HepG2 (cell line): ENCODE measurements around the gene ZBP1. TPM values are rescaled to one million over a fixed set of nuclear protein-coding genes. Genes with fewer than 3 reads are reported as not detected.

Source experiments
- DPF2 ChIP-seq: sonication (generic); formaldehyde crosslinking; IDR thresholded peaks from 2 replicates; pipeline ENCODE4 v1.4.0; 2020; ENCODE audit warnings: mild to moderate bottlenecking, low read depth, missing genetic modification reagents, borderline replicate concordance
- ETV6 ChIP-seq: sonication (generic); formaldehyde crosslinking; conservative IDR thresholded peaks from 2 replicates; pipeline ENCODE4 v1.4.0; 2020; ENCODE audit warnings: missing genetic modification reagents
- EZH2 ChIP-seq: conservative IDR thresholded peaks from 2 replicates; pipeline ENCODE4 v1.6.1; 2012; ENCODE audit warnings: mild to moderate bottlenecking, low read depth, low read length, moderate library complexity
- FOXO4 ChIP-seq: sonication (generic); formaldehyde crosslinking; conservative IDR thresholded peaks from 2 replicates; pipeline ENCODE4 v1.8.1; 2023; ENCODE audit warnings: missing genetic modification reagents
- KLF16 ChIP-seq, 2 experiments: sonication (generic) in 1 of 2; formaldehyde crosslinking in 1 of 2; IDR thresholded peaks; 2 replicates each; pipeline versions ENCODE4 v1.6.1 to v1.8.0; 2016 to 2023; ENCODE audit warnings: missing genetic modification reagents in 2 of 2, missing compliant biosample characterization in 1 of 2
- MBD4 ChIP-seq: IDR thresholded peaks from 2 replicates; pipeline ENCODE4 v1.6.1; 2012; ENCODE audit warnings: low read length, inconsistent platforms, borderline replicate concordance
- MED1 ChIP-seq: sonication (generic); formaldehyde crosslinking; IDR thresholded peaks from 2 replicates; pipeline ENCODE4 v1.4.0; 2020; ENCODE audit warnings: missing genetic modification reagents
- NCOA2 ChIP-seq: sonication (generic); formaldehyde crosslinking; IDR thresholded peaks from 2 replicates; pipeline ENCODE4 v1.8.0; 2022; ENCODE audit warnings: inconsistent platforms
- NFKBIZ ChIP-seq: IDR thresholded peaks from 2 replicates; pipeline ENCODE4 v1.6.1; 2018; ENCODE audit warnings: missing genetic modification reagents, missing compliant biosample characterization
- STAT5B ChIP-seq: sonication (generic); formaldehyde crosslinking; IDR thresholded peaks from 2 replicates; pipeline ENCODE4 v1.4.0; 2020; ENCODE audit warnings: missing genetic modification reagents
- YEATS4 ChIP-seq: sonication (generic); formaldehyde crosslinking; IDR thresholded peaks from 2 replicates; pipeline ENCODE4 v1.4.0; 2020; ENCODE audit warnings: missing genetic modification reagents, borderline replicate concordance
- ZBTB20 ChIP-seq: sonication (generic); formaldehyde crosslinking; IDR thresholded peaks from 2 replicates; pipeline ENCODE4 v1.8.1; 2023; ENCODE audit warnings: missing genetic modification reagents, low read depth, mild to moderate bottlenecking, borderline replicate concordance
- ZBTB26 ChIP-seq: IDR thresholded peaks from 2 replicates; pipeline ENCODE4 v1.6.1; 2016; ENCODE audit warnings: missing compliant biosample characterization, missing genetic modification reagents, borderline replicate concordance
- ZC3H13 ChIP-seq: sonication (generic); formaldehyde crosslinking; IDR thresholded peaks from 2 replicates; pipeline ENCODE4 v1.8.1; 2023; ENCODE audit warnings: mild to moderate bottlenecking, missing genetic modification reagents, moderate library complexity
- ZFP90 ChIP-seq: sonication (generic); formaldehyde crosslinking; IDR thresholded peaks from 2 replicates; pipeline ENCODE4 v1.8.0; 2022; ENCODE audit warnings: missing genetic modification reagents, mild to moderate bottlenecking, inconsistent platforms, borderline replicate concordance
- ZNF10 ChIP-seq: sonication (generic); formaldehyde crosslinking; IDR thresholded peaks from 2 replicates; pipeline ENCODE4 v1.4.0; 2020; ENCODE audit warnings: mild to moderate bottlenecking, low read depth, missing genetic modification reagents, borderline replicate concordance
- ZNF160 ChIP-seq: sonication (generic); formaldehyde crosslinking; IDR thresholded peaks from 2 replicates; pipeline ENCODE4 v1.8.0; 2022; ENCODE audit warnings: mild to moderate bottlenecking, inconsistent platforms, missing genetic modification reagents
- ZNF260 ChIP-seq: sonication (generic); formaldehyde crosslinking; IDR thresholded peaks from 2 replicates; pipeline ENCODE4 v1.4.0; 2020; ENCODE audit warnings: missing genetic modification reagents, low read depth, mild to moderate bottlenecking, borderline replicate concordance
- ZNF263 ChIP-seq: sonication (generic); formaldehyde crosslinking; IDR thresholded peaks from 2 replicates; pipeline ENCODE4 v1.4.0; 2020; ENCODE audit warnings: missing genetic modification reagents
- ZNF280B ChIP-seq: sonication (generic); formaldehyde crosslinking; IDR thresholded peaks from 2 replicates; pipeline ENCODE4 v1.5.0; 2020; ENCODE audit warnings: missing genetic modification reagents, mild to moderate bottlenecking, borderline replicate concordance
- ZNF383 ChIP-seq: sonication (generic); formaldehyde crosslinking; IDR thresholded peaks from 2 replicates; pipeline ENCODE4 v1.4.0; 2020; ENCODE audit warnings: missing genetic modification reagents, mild to moderate bottlenecking, borderline replicate concordance
- ZNF44 ChIP-seq: sonication (generic); formaldehyde crosslinking; IDR thresholded peaks from 2 replicates; pipeline ENCODE4 v1.5.1; 2020; ENCODE audit warnings: mild to moderate bottlenecking, missing genetic modification reagents
- ZNF580 ChIP-seq: IDR thresholded peaks from 2 replicates; pipeline ENCODE4 v1.6.1; 2016; ENCODE audit warnings: low read depth, borderline replicate concordance
- ZNF589 ChIP-seq: sonication (generic); formaldehyde crosslinking; conservative IDR thresholded peaks from 2 replicates; pipeline ENCODE4 v1.8.0; 2022; ENCODE audit warnings: mild to moderate bottlenecking, moderate library complexity, missing genetic modification reagents
- ZNF724P ChIP-seq: sonication (generic); formaldehyde crosslinking; IDR thresholded peaks from 2 replicates; pipeline ENCODE4 v1.8.0; 2022; ENCODE audit warnings: missing genetic modification reagents, borderline replicate concordance
- ZNF878 ChIP-seq: sonication (generic); formaldehyde crosslinking; IDR thresholded peaks from 2 replicates; pipeline ENCODE4 v1.8.1; 2023; ENCODE audit warnings: mild to moderate bottlenecking, missing genetic modification reagents, moderate library complexity
- ZSCAN9 ChIP-seq: IDR thresholded peaks from 2 replicates; pipeline ENCODE4 v1.6.1; 2016; ENCODE audit warnings: borderline replicate concordance
- polyA plus RNA-seq, 8 experiments: library from polyadenylated mRNA; depleted of rRNA in 3 of 8; stranded (reverse) in 7 of 8; unstranded in 1 of 8; fragments of >200 nt; fragmentation: Illumina TruSeq in 4 of 8; extraction: Trizol in 4 of 8; gene quantifications; 2 replicates each; pipeline versions ENCODE4 v1.2.1 to v1.2.3, GENCODE V29; 2011 to 2016; ENCODE audit warnings: low read depth in 4 of 8, missing spikeins in 1 of 8, mixed read lengths in 1 of 8; ENCODE audit not compliant: insufficient read depth in 1 of 8
- total RNA-seq, 5 experiments: library from RNA; depleted of rRNA; stranded (reverse); fragments of >200 nt; fragmentation: Illumina TruSeq; extraction: Trizol; gene quantifications; 2 replicates each; pipeline ENCODE4 v1.2.3, GENCODE V29; 2016; ENCODE audit warnings: low read depth in 1 of 5

Gene ZBP1
- total and polyA plus RNA-seq, 2 of the 13 experiments (the other 11 are each of a cell fraction or from before 2014, with no cell fraction given) = not detected

GRCh38 chr20:57589123-57589727, 31.0 kb downstream of the ZBP1 start (continued):
- peak; percentile 12; the same call in 1 of the 2 replicates for TF ChIP-seq ZNF280B (CRISPR knock-in tag)
- TF ChIP-seq NCOA2 (CRISPR knock-in tag) = no peak
- no peak for TF ChIP-seq NFKBIZ
- 0 out of 2 replicates have a peak, but pooled peaks have one; percentile 41 for TF ChIP-seq ZNF263 (CRISPR knock-in tag)
- no peak for TF ChIP-seq MED1 (CRISPR knock-in tag)
- no peak for TF ChIP-seq ZNF44
- no peak for TF ChIP-seq ZSCAN9
- no peak for TF ChIP-seq ZNF878
- no peak for TF ChIP-seq ETV6 (CRISPR knock-in tag)
- no peak for TF ChIP-seq DPF2 (CRISPR knock-in tag)
- TF ChIP-seq ZNF160 (CRISPR knock-in tag) = 0 out of 2 replicates have a peak, but pooled peaks have one; percentile 36
- no peak for TF ChIP-seq ZBTB26
- no peak for TF ChIP-seq ZNF724P
- no peak for TF ChIP-seq ZFP90 (CRISPR knock-in tag)
- TF ChIP-seq ZNF589 (CRISPR knock-in tag) = no peak
- TF ChIP-seq MBD4 = no peak
- no peak for TF ChIP-seq KLF16 (CRISPR knock-in tag; IDR thresholded peaks at IDR 0.05)
- TF ChIP-seq ZC3H13 (CRISPR knock-in tag) = no peak
- TF ChIP-seq YEATS4 (CRISPR knock-in tag) = no peak
- no peak for TF ChIP-seq EZH2
- no peak for TF ChIP-seq FOXO4
- TF ChIP-seq ZNF383 = no peak
- TF ChIP-seq ZBTB20 = no peak
- no peak for TF ChIP-seq ZNF260 (CRISPR knock-in tag)
- TF ChIP-seq ZNF580 (CRISPR knock-in tag) = no peak
- TF ChIP-seq ZNF10 = no peak
- TF ChIP-seq STAT5B (CRISPR knock-in tag) = no peak
